Measurements from ENCODE around the gene RETSAT.
A peak's percentile ranks its signal among the peaks of the same experiment; 100 is the strongest.
"Not testable (repeated sequence)": the region's sequence is repeated elsewhere in the genome, so short reads cannot be mapped to it uniquely, and the experiment has no call there.

Gene RETSAT

GRCh38 chr2:85377083-85377482 is 22.8 kb upstream of the RETSAT start:
- DNase-seq: no peak

GRCh38 chr2:85376291-85377065 is 22.1 kb upstream of the RETSAT start:
- DNase-seq: no peak

GRCh38 chr2:85371045-85371444 is 16.7 kb upstream of the RETSAT start:
- no peak for DNase-seq

GRCh38 chr2:85369500-85369899 is 15.2 kb upstream of the RETSAT start:
- DNase-seq: no peak

- no peak for DNase-seq
These were observed 14.6 kb upstream of the RETSAT start for GRCh38 chr2:85368921-85369320.

- DNase-seq: no peak
These were observed 12.9 kb upstream of the RETSAT start for GRCh38 chr2:85367180-85367579.

GRCh38 chr2:85362653-85363387 is 8.5 kb upstream of the RETSAT start:
- not testable (repeated sequence) for DNase-seq

- DNase-seq: no peak
These were observed 3.4 kb upstream of the RETSAT start for GRCh38 chr2:85357736-85358135.

GRCh38 chr2:85356186-85356585 is 1.9 kb upstream of the RETSAT start:
- no peak for DNase-seq

- DNase-seq: no peak
These were observed 1.2 kb upstream of the RETSAT start for GRCh38 chr2:85355521-85355920.

GRCh38 chr2:85355073-85355410 is 714 bp upstream of the RETSAT start:
- no peak for DNase-seq

GRCh38 chr2:85353876-85354285 is 447 bp downstream of the RETSAT start:
- DNase-seq: peak; percentile 14 to 18

- no peak for DNase-seq
These were observed 6.7 kb downstream of the RETSAT start for GRCh38 chr2:85347599-85347998.

- no peak for DNase-seq
These were observed 9.9 kb downstream of the RETSAT start for GRCh38 chr2:85344356-85344954.

GRCh38 chr2:85343207-85343895 is 11.0 kb downstream of the RETSAT start:
- DNase-seq: not testable (repeated sequence)

- no peak for DNase-seq
These were observed 12.2 kb downstream of the RETSAT start for GRCh38 chr2:85342156-85342555.

- no peak for DNase-seq
These were observed 12.9 kb downstream of the RETSAT start for GRCh38 chr2:85341269-85342029.

- no peak for DNase-seq
These were observed 14.1 kb downstream of the RETSAT start for GRCh38 chr2:85340034-85340892.

- no peak for DNase-seq
These were observed 19.4 kb downstream of the RETSAT start for GRCh38 chr2:85334928-85335327.

GRCh38 chr2:85333877-85334276 is 20.5 kb downstream of the RETSAT start:
- DNase-seq: not testable (repeated sequence)

- DNase-seq: no peak
These were observed 23.3 kb downstream of the RETSAT start for GRCh38 chr2:85330839-85331636.

Measured in SHP77 (cell line).